Loucy (cell line): Measurements from ENCODE around the gene SPAG9.

Experiments
- CTCF ChIP-seq: fragments of 200-600 bp; sonication (generic); conservative IDR thresholded peaks from 2 replicates; pipeline ENCODE4 v1.5.1; 2014; ENCODE audit warnings: mild to moderate bottlenecking, antibody characterized with exemption, low read length
- EZH2phosphoT487 ChIP-seq: fragments of 200-600 bp; IDR thresholded peaks from 2 replicates; pipeline ENCODE4 v1.6.1; 2018; ENCODE audit warnings: antibody characterized with exemption, mild to moderate bottlenecking, moderate library complexity, borderline replicate concordance

GRCh38 chr17:51149163-51149562 is 28.5 kb upstream of the SPAG9 start:
- no peak for TF ChIP-seq CTCF
- no peak for TF ChIP-seq EZH2phosphoT487
